ENCODE measurements around the gene BCL7A. TPM values are rescaled to one million over a fixed set of nuclear protein-coding genes. Genes with fewer than 3 reads are reported as not detected.
"Not testable (repeated sequence)": the region's sequence is repeated elsewhere in the genome, so short reads cannot be mapped to it uniquely, and the experiment has no call there.

BCL7A gene
- total RNA-seq, 1 experiment from 2014 or later, result 14.4 TPM

DNA sequence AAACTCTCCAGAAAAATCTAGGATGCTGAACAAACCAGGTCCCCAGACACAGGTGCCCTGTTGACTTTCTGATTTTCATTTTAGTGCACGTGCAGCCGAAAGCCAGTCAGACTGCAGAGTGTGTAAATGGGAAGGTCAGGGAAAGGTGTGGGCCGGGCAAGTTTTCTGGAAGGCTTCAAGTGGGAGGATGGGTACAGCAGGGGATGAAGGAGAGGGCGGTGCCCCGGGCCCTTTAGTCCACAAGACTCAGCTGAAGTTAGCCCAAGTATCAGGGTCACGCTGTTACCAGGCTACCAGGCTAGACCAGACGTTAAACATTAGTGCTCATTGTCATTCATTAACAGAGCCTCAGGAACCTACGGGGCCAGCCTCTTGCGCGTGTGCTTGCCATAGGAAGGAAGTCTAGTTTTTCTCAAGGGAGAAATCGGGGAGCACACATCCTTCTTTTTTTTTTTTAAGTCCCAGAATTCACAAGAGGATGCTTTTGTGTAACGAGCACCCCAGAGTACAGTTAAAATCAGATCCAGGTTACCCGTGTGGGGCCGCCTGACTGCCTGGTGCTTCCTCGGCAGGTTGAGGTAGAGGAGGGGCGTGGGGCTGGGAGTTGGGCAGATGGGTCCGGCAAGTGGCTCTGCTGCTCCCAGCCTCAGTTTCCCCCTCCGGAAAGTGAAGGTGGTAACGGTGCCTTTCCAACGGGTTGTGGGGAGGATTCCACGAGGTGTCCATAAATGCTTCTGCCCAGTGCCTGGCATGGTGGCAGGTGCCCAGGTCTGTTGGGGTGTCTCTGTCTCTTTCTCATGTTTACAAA lies 19.1 kb downstream of the BCL7A start:
- in situ Hi-C loops (cut with HindIII; ENCODE audit: low pct_unique_long_range_greater_than_20kb, low sequenced_read_pairs), result no loop called here
- DNase-seq (ENCODE audit: low read depth, low spot score), result no peak

DNA sequence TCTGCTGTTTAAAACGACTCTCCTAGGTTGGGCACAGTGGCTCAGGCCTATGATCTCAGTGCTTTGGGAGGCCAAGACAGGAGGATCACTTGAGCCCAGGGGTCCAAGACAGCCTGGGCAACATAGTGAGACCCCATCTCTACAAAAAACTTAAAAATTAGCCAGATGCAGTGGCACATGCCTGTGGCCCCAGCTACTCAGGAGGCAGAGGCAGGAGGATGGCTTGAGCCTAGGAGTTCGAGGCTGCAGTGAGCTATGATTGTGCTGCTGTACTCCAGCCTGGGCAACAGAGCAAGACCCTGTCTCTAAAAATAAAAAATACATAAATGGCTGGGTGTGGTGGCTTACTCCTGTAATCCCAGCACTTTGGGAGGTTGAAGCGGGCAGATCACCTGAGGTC lies 19.8 kb downstream of the BCL7A start:
- in situ Hi-C loops (cut with HindIII; ENCODE audit: low pct_unique_long_range_greater_than_20kb, low sequenced_read_pairs); DNase-seq (ENCODE audit: low read depth, low spot score): not testable (repeated sequence)

DNA sequence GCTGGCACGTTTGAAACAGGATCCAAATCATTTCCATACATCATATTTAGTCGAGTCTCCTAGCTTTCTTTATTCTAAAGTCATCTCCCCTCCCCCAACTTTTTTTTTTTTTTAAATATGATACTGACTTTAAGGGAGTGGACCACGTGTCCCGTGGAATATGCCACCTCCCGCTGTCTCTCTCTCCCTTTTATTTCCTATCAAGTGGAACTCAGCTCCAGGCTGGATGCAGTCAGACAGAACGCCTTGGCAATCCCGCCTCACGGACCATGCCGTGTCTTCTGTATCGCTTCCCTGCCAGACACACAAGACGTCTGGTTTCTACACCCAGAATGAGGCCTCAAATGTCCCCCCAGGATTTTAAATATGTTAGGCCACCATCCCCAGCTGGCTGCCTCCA lies 21.2 kb downstream of the BCL7A start:
- in situ Hi-C loops (cut with HindIII; ENCODE audit: low pct_unique_long_range_greater_than_20kb, low sequenced_read_pairs), result no loop called here
- DNase-seq (ENCODE audit: low read depth, low spot score), result no peak

DNA sequence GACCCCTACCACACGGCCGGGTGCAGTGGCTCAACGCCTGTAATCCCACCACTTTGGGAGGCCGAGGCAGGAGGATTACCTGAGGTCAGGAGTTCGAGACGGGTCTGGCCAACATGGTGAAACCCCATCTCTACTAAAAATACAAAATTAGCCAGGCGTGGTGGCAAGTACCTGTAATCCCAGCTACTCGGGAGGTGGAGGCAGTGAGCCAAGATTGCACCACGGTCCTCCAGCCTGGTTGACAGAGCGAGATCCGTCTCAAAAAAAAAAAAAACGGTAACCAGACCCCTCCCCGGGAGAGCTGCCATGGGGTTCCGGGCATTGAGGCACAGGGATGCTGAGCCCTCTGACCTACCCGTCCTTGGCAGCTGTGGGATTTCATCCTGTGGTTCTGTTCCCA lies 21.8 kb downstream of the BCL7A start:
- no peak for DNase-seq (ENCODE audit: low read depth, low spot score)
- in situ Hi-C loops (cut with HindIII; ENCODE audit: low pct_unique_long_range_greater_than_20kb, low sequenced_read_pairs), result no loop called here

DNA sequence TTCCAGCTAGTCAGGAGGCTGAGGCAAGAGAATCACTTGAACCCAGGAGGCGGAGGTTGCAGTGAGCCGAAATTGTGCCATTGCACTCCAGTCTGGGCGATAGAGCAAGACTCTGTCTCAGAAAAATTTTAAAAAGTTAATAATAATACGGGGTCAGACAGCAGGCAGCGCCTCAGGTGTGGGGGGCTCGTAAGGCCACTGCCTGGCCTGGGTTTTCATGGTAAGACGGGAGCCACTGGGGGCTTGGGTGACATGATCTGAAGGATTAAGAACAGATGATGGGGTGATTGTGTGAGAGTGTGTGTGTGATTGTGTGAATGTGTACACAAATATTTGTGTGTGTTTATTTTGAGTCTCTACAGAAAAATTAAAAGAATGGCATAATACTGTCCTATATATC lies 23.6 kb downstream of the BCL7A start:
- in situ Hi-C loops (cut with HindIII; ENCODE audit: low pct_unique_long_range_greater_than_20kb, low sequenced_read_pairs), result no loop called here
- DNase-seq (ENCODE audit: low read depth, low spot score), result no peak

DNA sequence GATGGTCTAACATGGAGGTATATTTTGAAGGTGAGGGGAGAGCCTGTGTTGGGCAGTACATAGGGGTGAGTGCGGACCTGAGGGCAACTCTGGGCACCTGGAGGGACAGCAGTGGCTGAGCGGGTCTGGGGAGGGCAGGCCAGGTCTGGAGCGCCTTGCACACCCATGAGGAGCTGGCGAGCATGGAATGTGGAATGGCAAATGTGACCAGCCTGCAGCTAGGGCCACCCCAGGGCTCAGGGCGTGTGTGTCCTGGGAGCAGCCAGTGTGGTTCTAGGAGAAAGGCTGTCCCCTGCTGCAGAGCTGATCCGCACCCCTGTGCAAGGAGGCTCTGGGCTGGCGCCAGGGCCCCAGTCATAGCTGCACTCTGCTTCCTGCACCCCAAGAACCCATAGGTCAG lies 24.5 kb downstream of the BCL7A start:
- in situ Hi-C loops (cut with HindIII; ENCODE audit: low pct_unique_long_range_greater_than_20kb, low sequenced_read_pairs), result no loop called here

DNA sequence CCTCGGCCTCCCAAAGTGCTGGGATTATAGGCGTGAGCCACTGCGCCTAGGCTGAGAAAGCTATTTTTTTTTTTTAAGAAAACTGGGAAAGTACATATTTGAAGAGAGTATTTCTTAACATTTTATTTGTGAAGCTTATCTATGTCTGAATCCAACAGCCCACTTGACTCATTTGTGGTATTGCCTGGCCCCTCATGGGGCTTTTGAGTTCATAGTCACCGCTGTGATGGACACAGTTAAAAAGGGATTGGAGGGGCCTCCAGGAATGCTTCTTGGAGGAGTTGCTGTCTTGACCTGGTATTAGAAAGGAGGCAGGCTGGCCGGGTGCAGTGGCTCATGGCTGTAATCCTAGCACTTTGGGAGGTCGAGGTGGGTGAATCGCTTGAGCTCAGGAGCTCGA lies 26.5 kb downstream of the BCL7A start:
- in situ Hi-C loops (cut with HindIII; ENCODE audit: low pct_unique_long_range_greater_than_20kb, low sequenced_read_pairs), result no loop called here
- DNase-seq (ENCODE audit: low read depth, low spot score), result no peak

More for the DNA sequence above, 24.5 kb downstream of the BCL7A start:
- DNase-seq (ENCODE audit: low read depth, low spot score), result no peak

DNA sequence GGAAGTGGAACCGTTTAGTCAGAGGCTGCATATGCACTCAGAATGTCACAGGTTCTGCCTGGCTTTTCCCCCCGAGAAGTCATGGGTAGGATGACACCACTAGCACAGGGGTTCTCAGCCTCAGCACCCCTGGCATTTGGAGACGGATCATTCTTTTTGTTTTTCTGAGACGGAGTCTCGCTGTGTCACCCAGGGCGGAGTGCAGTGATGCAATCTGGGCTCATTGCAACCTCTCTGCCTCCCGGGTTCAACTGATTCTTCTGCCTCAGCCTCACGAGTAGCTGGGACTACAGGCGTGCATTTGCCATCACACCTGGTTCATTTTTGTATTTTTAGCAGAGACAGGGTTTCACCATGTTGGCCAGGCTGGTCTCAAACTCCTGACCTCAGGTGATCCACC lies 28.1 kb downstream of the BCL7A start:
- in situ Hi-C loops (cut with HindIII; ENCODE audit: low pct_unique_long_range_greater_than_20kb, low sequenced_read_pairs), result no loop called here
- DNase-seq (ENCODE audit: low read depth, low spot score), result no peak

DNA sequence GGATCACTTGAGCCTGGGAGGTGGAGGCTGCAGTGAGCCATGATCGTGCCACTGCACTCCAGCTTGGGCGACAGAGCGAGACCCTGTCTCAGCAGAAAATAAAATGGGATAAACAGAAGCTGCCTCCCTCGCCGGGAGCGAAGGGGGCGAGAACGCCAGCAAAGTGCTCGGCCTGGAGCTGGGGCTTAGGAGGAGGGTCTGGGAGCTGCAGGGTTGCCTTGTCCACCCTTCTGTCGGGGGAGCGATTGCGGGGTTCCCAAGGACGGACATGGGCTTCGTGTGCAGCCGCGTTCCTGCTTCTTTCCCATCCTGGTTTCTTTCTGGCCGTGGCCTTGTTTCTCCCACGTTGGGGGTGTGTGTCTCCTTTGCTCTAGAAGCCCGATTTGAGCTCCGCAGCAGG lies 29.0 kb downstream of the BCL7A start:
- in situ Hi-C loops (cut with HindIII; ENCODE audit: low pct_unique_long_range_greater_than_20kb, low sequenced_read_pairs), result no loop called here
- no peak for DNase-seq (ENCODE audit: low read depth, low spot score)

DNA sequence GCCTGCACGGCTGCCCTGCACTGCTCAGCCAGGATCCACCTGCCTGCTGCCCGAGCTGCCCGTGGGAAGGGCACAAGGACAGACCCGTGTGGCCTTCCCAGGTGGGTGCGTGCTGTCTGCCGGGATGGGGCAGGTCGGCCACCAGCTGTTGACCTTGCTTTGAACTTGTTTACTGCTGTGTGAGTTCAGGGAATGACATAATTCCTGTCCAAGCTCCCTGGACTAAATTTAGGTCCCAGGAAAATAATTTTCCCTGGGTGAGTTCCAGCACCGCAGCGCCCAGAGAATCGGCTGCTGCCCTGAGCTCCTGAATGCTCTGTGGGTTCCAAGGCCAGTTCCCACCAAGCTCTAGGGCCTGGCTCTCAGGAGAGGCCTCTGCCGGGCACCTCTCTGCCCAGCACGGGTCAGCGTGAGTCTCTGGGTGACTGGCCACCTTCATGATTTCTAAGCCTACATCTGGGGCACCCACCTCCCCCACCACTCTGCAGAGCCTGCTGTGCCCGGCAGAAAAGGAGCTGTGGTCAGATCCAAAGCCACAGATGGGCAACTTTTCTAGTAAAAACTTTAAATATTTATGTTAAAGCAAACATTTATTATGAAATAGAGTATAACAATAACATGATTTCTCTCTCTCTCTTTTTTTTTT lies 29.7 kb downstream of the BCL7A start:
- in situ Hi-C loops (cut with HindIII; ENCODE audit: low pct_unique_long_range_greater_than_20kb, low sequenced_read_pairs), result no loop called here
- no peak for DNase-seq (ENCODE audit: low read depth, low spot score)

DNA sequence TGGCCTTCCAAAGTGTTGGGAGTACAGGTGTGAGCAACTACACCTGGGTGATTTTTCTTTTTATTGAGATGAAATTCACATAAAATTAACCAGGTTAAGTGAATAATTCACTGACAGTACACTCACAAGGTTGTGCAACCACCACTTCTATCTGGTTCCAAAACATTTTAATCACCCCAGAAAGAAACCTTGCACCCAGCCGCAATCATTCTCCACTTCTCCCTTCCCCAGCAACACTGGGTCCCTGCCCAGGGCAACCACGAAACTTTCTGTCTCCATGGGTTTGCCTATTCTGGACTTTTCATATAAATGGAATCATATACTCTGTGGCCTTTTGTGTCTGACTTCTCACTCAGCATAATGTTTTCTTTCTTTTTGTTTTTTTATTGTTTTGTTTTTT lies 30.6 kb downstream of the BCL7A start:
- DNase-seq (ENCODE audit: low read depth, low spot score), result no peak
- in situ Hi-C loops (cut with HindIII; ENCODE audit: low pct_unique_long_range_greater_than_20kb, low sequenced_read_pairs), result no loop called here

DNA sequence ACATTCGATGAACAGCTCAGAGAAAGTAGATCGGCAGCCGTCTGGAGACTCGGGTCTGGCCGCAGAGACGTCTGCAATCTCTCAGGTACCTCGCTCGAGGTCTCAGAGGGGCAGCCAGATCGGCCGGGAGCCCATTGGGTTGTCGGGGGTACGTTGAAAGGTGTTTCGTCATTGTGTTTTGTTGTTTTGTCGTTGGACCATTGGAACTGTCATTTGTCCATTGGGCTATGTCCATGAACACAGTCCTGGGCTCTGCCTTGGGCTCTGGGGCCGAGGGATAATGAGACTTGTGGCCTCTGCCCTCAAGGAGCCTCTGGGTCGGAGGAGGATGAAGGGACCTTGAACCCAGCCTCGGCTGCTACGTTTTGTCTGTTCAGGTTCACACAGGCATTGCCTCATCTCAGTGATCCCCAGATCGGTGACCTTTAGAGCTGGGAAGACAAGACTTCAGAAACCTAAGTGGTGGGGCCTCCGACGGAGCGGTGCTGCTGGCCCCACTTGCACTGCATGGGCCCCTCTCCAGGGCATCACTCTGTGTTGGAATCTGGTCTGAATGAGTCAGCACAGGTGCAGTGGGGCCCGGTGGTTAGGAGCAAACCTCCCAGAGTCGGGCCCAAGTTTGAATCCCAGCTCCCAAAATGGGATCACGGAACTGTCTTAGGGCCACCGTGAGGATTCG lies 33.3 kb downstream of the BCL7A start:
- no peak for DNase-seq (ENCODE audit: low read depth, low spot score)
- in situ Hi-C loops (cut with HindIII; ENCODE audit: low pct_unique_long_range_greater_than_20kb, low sequenced_read_pairs), result no loop called here

DNA sequence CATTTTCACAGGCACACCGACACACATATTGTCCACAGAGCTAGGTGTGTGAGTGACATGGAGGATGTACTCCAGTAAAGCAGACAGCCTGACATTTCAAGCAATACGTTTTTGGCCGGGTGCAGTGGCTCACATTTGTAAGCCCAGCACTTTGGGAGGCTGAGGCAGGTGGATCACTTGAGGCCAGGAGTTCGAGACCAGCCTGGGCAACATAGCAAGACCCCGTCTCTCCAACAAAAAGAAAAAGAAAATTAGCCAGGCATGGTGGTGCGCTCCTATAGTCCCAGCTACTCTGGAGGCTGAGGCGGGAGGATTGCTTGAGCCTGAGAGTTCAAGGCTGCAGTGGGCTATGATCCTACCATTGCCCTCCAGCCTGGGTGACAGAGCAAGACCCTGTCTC lies 34.7 kb downstream of the BCL7A start:
- in situ Hi-C loops (cut with HindIII; ENCODE audit: low pct_unique_long_range_greater_than_20kb, low sequenced_read_pairs); DNase-seq (ENCODE audit: low read depth, low spot score): not testable (repeated sequence)

DNA sequence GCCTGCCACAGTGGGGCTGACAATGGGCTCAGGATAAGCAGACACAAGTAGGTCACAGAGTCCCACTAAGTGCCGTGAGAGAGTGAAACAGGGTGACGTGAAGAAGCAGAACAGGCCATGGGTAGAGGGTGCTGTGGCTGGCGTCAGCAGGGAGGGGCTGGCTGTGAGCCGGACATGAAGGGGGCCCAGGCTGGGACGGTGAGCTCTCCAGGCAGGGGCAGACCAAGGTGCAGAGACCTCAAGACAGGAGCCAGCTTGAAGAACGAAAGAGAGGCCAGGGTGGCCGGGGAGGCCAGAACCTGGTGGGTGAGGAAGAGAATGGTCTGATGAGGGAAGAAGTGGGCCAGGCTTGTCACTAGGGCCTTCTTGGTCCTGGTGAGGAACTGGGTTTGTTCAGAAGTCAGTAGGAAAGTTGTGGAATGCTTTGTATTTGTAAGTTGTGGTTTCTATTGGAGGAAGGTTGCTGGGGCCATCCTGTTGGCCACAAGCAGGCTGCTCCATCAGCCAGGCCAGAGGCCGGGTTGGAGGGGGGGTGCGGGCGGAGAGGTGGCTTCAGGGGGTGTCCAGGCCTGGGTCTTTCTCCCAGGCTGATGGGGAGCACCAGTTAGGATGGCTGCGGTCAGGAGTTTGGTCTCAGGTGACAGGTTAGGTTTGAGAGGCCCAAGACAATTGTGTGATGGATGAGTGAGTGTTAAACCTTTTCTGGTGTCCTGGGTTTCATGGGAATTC lies 35.5 kb downstream of the BCL7A start:
- in situ Hi-C loops (cut with HindIII; ENCODE audit: low pct_unique_long_range_greater_than_20kb, low sequenced_read_pairs), result no loop called here
- DNase-seq (ENCODE audit: low read depth, low spot score), result no peak

DNA sequence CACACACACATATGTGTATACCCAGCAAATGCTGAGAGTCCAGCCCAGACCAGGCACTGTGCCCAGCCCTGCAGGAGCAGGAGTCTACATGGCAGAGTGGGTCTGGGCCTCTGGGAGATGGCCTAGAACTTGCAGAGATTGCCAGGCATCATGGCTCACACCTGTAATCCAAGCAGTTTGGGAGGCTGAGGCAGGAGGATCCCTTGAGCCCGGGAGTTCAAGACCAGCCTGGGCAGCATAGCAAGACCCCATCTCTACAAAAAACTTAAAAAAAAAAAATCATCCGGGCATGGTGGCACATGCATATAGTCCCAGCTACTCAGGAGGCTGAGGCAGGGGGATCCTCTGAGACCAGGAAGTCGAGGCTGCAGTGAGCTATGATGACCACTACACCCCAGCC lies 36.1 kb downstream of the BCL7A start:
- in situ Hi-C loops (cut with HindIII; ENCODE audit: low pct_unique_long_range_greater_than_20kb, low sequenced_read_pairs), result no loop called here
- no peak for DNase-seq (ENCODE audit: low read depth, low spot score)

DNA sequence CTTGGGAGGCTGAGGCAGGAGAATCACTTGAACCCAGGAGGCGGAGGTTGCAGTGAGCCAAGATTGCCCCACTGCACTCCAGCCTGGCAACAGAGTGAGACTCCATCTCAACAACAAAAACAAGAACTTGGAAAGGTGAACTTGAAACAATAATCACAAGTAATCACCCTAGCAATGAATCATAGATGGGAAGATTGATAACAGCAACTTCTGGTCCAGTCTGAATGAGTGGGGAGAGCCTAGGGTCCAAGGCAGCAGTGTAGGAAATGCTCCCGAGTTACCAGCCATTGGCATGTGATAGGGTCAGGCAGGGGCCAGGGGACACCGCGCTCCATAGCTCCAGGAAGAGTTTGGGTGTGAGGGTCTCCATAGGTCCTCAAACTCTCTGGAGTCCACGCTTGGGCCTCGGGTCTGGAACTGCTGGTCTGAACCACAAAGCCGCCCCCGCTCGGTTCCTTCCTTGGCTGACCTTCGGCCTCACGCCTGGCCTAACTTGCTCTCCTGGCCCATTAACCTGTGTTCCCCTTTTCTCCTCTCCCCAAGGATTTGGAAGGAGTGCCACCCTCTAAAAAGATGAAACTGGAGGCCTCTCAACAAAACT lies 37.0 kb downstream of the BCL7A start:
- no peak for DNase-seq (ENCODE audit: low read depth, low spot score)
- in situ Hi-C loops (cut with HindIII; ENCODE audit: low pct_unique_long_range_greater_than_20kb, low sequenced_read_pairs), result no loop called here

DNA sequence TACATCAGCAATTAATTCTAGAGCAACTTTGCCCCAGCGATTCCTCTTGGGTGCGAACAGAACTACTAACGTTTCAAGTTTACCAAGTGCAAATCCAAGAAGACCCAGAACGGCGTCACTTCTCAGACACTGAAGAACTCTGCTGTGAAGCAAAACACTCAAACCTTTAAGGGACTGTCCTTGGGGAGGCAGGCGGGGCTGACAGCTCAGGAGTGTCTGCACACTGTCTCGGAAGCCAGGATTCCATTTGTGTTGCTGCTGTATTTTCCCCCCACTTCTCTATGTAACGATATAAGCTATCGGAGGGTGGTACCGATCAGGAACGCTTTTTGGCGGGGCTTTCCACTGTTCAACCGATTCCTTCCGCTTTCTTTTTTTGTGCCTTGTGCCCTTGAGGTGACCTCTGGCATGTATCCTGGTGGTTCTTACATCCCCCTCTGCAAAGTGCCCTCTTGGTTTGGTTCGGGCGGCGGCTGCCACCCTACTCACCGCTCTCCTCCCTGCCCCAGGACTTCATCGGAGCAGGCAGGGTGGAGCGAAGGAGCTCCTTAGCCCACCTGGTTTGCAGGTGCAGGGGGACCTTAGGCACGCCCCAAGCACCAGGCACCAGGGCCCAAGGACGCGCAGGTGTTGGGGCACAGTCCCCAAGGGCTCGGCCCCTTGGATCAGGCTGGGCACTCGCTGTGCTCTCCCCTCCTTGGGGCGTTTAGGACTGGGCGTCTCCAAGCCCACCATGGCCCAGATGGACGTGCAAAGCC lies 37.7 kb downstream of the BCL7A start:
- DNase-seq (ENCODE audit: low read depth, low spot score), result no peak
- in situ Hi-C loops (cut with HindIII; ENCODE audit: low pct_unique_long_range_greater_than_20kb, low sequenced_read_pairs), result no loop called here

Data from SK-MEL-5 (cell line).